Glomerular visceral epithelial cell (primary cell): Measurements from ENCODE around the gene PRAMEF20.

ENCODE experiments used
- DNase-seq: peaks from one replicate; pipeline ENCODE4 v3.0.0-alpha.2; 2016; ENCODE audit errors: extremely low spot score

Gene PRAMEF20

DNA sequence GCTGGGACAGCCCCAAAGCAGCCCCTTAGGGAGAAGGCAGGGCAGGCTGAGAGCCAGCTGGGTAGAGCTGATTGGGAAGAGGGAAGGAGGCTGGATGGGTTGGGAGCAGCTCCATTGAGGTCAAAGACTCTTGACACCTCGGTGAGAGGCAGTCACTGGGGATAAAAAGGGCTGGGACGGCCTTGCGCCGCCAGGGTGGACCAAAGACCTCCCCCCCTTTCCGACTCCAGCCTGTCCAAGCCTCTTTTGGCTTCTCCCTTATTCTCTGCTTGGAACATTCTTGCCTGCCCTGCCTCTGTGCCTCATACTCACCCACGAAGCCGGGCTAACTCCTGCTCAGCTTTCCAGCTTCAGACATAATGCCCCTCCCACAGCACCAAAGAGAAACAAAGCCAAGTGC, 52.4 kb downstream of the PRAMEF20 start:
- no peak for DNase-seq

DNA sequence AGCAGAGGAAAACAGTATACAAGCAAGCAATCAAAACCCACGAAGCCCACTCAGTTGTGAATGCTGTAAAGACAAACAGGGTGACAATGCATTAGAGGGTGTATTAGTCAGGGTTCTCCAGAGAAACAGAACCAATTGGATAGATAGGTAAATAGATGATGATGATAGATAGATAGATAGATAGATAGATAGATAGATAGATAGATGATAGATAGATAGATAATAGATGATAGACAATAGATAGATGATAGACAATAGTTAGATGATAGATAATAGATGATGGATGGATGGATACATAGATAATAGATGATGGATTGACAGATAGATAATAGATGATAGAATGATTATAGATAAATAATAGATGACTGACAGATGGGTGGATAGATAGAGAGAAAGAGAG, 55.3 kb downstream of the PRAMEF20 start:
- DNase-seq, result no peak

DNA sequence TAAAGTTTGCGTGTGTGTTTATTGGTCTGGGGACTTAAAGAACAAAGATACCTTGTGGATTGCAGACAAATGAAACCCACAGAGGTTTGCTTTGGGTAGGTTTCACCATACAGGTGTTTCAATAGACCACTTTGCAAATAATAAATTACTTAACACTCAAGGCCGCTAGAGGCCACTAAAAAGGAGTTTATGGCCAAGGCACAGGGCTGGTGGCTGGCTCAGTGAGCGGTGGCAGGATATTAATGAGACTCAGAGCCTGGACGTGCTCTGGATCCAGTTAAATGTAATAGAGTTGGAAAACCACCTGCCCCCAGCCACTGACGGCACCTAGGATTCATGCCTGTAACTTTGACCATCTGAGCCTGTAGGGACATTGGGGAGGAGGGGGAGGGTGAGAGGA, 59.1 kb downstream of the PRAMEF20 start:
- DNase-seq, result no peak
